NCI-H146 treated with DMSO at 0.1 percent for 48 hours (cell line): ENCODE results near the gene CHTOP.

Experiments used
- DNase-seq: peaks from one replicate; lab custom pipeline; 2025; ENCODE audit not compliant: unreplicated experiment; lab: John Stamatoyannopoulos, UW

Gene CHTOP

DNA sequence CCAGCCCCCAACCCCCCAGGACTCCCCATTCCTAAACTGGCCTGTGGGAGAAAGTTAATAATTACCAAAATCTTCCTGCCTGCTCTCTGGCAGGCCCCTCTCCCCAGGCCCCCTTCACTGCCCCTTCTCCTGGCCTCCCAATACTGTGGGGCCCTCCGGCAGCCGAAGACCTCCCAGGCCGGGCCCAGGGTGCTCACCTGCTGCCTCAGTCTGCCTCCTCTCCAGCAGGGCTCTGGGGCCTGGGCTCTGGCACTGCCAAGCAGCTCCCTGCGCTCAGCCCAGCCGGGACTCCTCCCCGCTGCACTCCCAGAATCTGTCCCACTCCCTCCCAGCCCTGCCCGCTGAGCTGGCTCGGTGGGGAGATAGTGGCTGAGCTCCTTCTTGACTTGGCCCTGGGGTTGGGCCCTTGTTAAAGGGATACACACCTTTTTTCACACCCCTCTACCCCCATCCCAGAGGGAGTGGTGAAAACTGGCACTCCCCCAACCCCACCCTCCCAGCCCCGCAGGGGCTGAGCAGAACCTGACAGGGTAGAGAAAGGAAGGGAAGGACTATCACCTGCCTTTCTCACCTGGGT is 21.0 kb upstream of the CHTOP start, which contains the start of gene S100A16:
Gene S100A16 (minus strand): TSS at position 383 of the 577 bp plus-strand sequence. CDS start 4,986 bp downstream, outside the sequence.
- no peak for DNase-seq

DNA sequence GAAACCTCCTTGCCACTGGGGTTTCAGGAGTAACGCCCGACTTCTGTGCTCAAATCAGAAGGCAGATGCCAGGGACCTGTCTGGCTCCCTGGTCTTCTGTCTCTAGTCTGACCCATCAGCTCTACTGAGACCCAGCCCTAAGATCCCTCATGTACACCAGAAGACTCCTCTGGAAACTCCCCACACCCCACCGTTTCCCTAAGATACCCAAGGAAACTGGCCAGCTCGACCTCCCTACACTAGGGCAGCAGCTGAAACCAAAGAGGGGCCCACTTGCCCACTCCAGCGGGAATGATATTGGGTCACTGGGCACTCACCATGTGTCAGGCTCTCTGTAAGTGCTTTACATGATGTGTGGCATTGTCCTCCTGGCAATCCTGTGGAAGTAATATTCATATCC is 20.5 kb upstream of the CHTOP start:
- DNase-seq, result no peak

DNA sequence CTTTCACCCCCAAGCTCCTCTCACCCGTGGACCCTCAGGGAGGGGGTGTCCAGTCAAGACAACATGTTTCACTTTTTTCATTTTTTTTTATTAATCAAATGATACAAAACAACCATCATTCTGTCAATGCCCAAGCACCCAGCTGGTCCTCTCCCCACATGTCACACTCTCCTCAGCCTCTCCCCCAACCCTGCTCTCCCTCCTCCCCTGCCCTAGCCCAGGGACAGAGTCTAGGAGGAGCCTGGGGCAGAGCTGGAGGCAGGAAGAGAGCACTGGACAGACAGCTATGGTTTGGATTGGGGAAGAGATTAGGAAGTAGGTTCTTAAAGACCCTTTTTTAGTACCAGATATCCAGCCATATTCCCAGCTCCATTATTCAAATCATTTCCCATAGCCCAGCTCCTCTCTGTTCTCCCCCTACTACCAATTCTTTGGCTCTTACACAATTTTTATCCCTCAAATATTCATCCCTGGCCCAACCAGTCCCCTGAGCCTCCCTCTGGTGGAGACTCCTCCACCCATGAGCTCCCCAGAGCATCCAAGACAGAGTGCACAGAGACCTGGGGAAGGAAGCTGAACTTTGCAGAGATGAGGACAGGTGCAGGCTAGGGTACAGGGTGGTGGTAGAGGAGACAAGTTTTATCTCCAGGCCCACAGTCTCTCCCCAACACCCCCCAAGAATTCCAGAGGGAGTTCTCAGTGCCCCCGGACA is 19.5 kb upstream of the CHTOP start:
- no peak for DNase-seq

DNA sequence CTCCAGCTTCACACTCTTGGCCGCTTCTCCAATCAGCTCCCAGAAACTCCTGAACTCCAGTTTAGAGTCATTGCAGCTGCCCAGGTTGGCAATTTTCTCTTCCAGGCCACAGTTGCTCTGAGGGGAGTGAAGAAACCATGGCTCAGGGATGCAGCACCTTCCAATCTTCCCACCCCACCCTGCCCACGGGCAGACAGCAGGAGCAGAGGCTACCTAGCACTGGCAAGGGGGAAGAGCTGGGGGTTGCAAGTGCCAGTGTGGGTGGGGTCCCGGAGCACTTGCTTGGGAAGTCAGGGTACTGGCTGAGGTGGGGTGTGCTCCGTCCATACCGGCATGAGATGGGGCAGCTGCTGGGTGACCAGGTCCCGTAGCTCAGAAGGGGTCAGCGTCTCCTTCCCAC is 19.0 kb upstream of the CHTOP start:
- DNase-seq, result no peak

DNA sequence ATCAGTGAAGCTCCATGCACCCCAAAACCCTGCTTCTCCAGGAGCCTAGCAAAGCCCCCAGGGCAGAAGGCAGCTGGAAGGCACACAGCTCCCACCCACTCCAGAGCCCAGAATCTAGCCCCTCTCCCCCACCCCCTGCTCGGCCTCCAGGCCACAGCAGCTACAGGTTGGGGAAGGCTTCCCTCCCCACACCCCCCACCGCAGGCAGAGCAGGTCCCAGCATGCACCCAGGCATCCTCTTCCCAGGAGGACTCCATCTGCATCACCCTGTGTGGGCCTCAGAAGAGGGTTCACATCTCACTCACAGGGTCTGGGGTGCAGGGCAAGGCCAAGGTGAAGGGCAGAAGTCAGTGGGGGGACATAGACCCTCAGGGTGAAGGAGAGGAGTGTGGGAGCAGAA is 18.5 kb upstream of the CHTOP start:
- no peak for DNase-seq

DNA sequence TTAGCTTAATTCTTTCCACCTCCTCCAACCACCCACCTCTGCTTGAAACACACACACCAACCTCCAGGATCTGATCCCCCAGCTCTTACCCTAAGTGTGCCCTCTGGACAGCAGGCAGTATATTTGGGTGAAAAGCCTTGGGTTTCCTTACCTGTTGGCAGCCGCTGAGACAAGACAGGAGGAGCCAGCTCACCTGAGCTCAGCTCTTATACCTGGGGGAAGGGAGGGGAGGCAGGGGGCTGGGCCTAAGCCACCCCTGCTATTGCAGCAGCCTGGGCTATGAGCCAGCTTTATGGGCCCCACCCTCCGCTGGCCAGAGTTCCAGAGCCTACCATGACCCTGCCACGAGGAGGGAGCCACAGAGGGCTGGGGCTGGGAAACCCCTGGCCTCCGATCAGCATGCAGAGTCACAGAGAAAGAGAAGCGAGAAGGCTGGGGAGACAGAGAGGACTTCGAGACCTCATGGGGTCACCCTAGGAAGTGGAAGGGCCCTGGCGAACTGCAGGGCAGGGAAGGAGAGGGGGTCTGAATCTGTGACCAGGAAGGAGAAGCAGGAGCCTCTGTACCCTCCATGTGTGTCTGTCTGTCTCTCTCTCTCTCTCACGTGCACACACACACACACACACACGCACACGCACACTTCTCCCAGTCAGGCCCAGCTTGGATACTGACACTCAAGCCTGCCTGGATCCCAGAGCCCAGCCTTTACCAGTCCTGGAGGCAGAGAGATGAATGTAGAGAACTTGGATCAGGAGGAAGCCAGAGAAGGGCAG is 17.5 kb upstream of the CHTOP start, which contains the start of gene S100A14:
Gene S100A14 (minus strand): TSS at position 182 of the 773 bp plus-strand sequence. CDS start 467 bp downstream, outside the sequence.
- no peak for DNase-seq

DNA sequence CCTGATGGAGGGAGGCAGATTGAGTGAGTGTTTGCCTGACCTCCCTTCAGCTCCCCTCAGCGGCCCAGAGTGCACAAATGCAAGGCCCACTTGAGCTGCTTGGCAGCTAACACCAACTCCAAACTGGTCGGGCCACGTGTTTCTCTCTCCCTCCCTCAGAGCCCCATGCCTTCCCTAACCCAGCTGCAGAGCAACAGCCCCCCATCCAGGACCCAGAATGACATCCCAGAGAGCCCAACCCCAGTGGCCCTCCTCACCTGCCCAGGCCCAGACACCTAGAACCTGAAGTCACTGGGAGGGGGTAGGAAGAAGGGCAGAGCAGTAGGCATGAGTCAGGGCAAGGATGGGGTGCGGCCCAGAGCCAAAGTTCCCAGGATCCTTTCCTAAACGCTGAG is 17.0 kb upstream of the CHTOP start:
- DNase-seq, result no peak

DNA sequence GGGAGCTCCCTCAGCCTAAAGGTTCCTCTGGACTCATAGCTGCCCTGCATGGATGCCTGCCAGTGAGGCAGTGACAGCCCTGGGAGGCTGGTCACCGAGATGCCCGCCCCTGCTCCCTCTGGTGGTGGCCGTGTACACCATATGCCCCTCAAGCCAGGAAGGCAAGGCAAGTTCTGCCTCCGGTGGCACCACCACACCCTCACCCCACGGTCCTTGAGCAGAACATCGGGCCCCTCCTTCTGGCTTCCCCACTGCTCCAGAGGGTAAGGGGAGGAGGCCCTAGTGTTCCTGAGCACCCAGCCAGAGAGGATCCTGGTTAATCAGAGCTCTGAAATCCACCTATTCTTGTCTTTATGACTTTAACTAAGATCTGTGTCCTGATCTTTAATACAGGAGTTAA is 16.2 kb upstream of the CHTOP start:
- no peak for DNase-seq

DNA sequence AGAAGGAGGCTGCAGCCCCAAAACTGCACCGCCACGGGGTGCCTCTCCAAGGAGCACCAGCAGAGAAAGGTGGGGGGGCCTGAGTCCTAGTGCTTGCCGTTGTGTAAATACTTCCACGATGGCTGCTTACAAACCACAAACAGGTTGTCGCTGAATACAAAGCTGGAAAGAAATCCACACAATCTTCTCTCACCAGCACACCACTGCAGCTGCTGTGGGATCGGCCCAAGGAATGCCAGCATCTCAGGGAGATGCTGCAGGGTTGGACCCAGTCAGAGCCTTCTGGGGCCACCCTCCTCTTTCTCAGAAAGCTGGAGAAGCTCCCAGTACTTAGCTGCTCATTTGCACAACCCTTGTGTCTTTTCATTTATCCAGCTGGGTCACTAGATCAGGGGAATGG is 14.7 kb upstream of the CHTOP start:
- DNase-seq, result no peak

DNA sequence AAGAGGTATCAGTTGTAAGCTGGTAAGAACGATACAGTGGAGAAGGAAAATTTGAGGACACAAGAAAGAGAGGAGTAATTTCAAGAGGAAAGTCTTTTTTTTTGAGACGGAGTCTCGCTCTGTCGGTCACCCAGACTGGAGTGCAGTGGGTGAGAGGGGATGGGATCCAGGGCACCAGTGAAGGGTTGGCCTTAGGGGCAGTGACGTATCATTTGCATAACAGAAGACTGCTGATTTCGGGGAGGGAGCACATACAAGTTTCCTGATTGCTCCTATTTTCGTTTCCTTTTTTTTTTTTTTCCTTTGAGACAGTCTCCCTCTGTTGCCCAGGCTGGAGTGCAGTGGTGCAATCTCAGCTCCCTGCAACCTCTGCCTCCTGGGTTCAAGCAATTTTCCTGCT is 10.8 kb upstream of the CHTOP start:
- no peak for DNase-seq

DNA sequence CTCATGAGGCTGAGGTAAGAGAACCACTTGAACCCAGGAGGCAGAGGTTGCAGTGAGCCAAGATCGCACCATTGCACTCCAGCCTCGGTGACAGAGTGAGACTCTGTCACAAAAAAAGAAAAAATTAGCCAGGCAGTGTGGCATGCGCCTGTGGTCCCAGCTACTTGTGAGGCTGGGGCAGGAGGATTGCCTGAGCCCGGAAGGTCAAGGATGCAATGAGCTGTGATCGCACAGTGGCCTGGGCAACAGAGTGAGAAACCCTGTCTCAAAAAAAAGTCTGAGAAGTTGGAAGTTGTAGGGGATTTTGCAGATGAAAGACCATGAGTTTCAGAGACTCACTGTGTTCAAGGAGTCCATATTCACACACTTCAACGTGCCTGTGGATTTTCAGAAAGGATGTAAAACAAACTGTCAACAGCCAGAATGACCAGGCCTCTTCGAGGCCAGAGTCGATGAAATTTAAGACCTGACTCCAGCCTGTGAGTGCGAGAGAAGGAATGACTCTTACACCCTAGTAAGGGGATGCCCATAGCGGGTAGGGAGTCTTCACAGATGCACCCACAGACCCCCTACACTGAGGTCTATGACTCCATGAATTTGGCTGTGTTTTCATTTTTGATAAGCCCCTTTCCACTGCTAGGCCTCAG is 8.8 kb upstream of the CHTOP start:
- no peak for DNase-seq

DNA sequence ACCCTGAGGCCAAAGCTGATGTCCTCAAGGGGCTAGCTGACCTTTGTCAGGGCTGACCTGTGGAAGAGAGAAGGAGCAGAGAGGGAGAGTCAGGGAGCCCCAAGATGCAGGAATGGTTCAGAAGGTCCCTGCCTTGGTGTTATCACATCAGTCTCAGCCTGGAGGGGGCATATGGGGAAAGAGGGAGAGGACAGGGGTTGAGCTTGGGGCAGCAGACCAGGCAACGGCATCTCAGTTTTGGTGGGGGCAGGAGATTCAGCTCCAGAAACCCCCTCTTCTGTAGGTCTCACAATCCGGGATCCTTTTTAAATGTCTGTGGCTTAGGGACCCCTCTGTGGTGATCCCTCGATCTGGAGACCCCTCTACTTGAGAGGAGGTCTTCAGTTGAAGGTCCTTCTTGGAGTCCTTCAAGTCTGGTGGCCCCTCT is 7.4 kb upstream of the CHTOP start:
- DNase-seq, result no peak

DNA sequence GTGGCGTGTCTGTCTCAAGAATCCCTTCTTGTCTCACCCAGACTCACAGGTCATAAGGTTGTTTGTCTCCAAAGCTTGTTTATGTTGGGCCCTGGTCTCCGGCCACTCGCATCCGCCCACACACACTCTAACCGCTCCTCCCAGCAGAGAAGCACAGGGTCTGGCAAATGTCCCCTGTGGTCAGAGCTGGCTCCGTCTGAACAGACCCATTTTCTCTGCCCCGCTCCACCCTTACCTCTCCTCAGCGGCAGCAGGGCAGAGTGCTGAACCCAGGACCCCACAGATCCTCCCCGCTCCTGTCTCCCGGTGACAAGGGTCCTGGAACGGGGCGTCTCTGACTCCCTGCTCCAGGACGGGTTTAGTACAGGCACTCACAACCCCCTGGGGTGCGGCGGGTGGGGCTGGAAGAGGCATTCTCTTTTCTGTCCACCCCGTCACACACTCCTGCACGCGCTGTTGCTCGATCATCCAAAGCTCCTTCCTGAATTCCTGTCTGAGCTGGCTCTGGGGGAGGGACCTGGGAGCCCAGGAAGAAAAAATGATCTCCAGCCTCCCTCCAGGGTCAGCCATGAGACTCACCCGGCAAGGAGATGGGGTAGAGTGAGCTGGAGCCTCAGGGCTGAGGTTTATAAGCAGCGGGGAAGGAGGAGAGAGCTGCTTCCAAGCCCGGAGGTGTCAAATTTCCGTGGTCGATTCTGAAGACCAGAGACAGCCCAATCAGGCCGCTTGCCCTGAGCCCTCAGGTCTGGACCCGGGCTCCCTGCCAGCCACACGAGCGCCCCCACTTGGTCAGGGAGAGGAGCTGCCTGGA is 6.8 kb upstream of the CHTOP start, which contains the start of gene S100A13:
Gene S100A13 (minus strand): TSS at position 602 of the 811 bp plus-strand sequence. CDS start 1,033 bp downstream, outside the sequence.
- DNase-seq, result peak; percentile 90

DNA sequence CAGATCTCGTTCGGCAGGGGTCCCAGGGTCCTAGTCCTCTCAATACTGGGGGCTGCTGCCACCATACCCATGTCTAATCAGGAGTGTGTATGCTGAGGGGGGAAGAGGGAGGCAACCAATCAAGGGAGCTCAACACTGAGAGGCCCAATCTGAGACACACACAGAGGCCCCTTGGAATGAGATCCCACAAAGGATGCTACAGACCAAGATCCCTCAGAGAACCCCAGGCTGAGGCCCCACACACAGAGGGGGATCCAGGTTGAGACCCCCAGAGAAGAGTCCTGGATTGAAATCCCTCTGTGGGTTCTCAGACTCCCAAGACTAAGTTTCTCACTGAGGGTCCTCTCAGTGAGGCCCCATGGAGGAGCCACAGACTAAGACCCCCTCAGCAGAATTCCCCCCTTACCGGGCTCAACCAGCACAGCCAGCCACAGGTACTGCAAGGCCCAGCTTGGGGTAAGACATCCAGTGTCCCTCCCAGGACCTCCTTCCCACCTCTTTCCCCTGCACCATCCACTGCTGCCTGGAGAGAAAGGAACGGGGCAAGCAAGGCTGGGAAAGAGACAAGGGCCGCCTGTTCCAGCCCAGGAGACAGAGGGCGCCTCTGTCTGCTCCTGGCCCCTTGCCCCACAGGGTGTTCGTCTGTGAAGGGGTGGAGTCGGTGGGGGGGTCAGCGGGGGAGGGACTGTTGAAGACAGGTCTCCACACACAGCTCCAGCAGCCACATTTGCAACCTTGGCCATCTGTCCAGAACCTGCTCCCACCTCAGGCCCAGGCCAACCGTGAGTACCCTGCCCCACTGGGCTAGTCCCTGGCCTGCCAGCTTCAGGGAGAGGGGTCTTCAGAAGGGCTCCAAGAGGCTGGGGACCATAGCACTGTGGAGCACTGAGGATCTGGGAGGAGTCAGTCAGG is 5.9 kb upstream of the CHTOP start, which contains the start of gene S100A1:
Gene S100A1 (plus strand): TSS at position 720 of the 912 bp plus-strand sequence. CDS start 2,088 bp downstream, outside the sequence.
- DNase-seq, result no peak

DNA sequence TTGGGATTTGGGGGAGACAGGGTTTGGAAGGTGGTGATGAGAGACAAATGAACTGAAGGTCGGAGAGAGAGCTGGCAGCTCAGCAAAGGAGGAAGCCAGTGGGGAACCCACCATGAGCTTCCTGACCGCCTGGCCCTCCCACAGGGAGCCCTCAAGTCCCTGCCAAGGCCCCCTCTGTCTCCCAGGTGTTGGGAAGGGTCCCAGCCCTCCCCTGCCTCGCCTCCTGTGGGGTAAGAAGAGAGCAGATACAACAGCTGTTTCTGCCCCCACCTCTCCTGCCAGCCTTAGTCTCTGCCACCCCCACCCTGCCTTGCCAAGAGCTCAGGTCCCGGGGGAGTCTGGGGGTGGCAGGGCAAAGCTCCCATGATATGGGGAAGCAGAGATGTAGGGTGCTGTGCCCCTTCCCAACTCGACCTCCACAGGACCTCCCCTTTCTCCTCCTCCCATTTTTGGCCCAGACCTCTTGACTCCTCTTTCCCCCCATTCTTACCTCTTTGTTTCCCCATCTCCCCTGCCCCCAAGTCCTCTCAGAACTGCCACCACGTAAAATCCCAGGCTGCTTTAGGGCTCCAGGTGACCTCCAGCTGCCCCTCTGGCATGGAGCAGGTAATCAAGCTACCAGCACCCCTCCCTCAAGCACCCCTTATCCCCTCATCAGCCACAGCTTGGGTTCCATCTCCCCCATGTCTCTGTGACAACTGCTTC is 5.1 kb upstream of the CHTOP start:
- no peak for DNase-seq

DNA sequence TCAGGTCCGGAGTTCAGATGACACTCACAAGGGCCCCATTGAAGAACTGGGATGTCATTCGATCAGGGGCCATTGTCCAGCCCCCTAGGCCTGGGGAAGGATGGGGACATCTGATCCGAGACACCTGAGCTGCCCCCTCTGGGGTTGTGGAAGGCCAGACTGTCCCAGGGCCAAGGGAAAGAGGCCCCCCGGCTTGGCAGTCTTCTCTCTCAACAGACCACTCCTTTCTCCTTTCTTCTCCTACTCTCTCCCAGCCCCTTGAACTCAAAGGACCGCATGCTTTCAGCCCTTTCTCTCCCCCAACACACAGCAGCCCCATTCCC is 4.6 kb upstream of the CHTOP start:
- DNase-seq, result no peak

DNA sequence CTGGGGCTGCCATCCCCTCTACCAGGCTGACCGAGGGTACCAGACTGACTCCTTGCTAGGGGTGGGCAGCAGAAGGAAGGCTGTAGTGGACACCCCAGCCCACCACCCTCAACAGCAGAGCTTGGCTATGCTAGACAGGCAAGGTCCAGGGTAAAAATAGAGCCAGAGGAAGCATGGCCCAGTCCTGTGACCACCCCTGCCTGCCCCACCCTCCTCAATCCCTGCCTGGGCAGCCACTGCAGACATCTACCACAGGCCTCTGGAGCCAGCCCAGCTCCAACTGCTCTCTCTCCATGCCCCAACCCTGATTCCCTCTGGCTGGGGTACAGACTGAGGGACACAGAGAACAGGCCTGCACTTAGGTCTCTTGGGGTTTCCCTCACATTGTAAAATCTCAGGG is 3.9 kb upstream of the CHTOP start:
- DNase-seq, result no peak

DNA sequence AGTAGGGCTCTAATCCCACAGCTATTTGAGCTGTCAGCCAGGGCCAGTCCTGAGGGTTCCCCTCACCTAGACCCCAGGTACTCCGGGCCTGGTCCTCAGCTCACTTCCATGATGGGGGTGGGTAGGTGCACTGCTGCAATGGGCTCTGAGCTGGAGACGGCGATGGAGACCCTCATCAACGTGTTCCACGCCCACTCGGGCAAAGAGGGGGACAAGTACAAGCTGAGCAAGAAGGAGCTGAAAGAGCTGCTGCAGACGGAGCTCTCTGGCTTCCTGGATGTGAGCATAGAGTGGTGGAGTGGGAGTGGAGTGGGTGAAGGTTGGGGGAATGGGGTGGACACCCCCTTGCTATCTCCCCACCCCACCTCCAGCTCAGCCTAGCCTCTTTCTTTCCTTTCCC is 3.5 kb upstream of the CHTOP start:
- no peak for DNase-seq
